GM18858 (cell line): ENCODE results near the gene TNIP1.

Experiments
- ATAC-seq: cut with Tn5 transposase; IDR thresholded peaks from one replicate; pipeline ENCODE4 v1.9.1; 2021; ENCODE audit not compliant: unreplicated experiment

Gene TNIP1

DNA sequence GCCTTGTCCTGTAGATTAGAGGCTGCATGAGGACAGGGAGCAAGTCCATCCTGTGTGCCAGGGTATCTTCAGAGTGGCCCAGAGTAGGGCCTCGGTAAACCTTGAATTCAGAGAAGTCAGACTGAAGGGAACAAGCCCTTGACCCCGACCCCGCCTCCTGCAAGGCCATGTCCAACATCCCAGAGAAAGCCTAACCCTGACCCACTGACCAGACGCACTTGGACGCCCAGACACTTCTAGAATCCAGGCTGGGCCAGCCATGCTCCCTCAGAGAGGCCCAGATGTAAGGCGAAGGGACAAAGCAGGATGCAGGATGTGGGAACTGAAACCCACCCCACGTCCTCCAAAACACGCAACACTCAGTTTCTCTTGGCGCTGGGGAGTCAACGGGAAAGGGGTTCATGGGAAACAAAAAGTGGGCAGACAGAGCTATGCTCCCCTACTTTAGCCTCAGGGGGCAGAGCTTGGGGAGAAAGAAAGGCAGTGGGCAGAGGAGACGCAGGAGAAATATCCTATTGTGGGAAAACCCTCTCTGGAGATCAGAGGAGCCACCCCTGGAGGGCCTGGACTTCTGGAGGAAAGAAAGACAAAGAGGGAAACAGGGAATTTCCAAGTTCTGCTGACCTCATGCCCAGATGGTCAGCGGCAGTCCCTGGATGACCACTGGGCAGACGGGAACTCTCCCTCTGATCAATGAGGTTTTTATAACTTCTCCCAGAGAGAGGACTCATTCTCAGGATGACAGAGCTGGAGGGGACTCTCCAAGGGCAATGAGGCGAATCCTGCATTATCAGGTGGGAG, 13.0 kb downstream of the TNIP1 start:
- ATAC-seq, result peak; percentile 16

DNA sequence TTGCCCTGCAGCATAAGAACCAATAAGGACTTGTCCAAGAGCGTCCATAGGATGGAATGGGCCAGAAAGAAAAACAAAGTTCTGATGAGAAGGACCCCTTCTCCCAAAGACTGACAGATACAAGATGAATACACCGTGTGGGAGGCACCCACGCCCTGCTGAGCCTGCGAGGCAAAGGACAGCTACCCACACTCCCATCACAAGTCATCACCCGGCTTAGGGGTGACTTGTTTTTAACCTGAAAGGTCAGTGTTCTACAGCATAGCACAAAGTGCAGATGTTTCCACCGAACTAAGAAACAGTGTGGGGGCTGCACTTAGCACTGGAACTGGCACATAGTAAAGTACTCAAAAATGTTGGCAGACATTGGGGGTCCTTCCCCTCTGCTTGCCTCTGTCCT, 13.9 kb downstream of the TNIP1 start:
- ATAC-seq, result no peak

DNA sequence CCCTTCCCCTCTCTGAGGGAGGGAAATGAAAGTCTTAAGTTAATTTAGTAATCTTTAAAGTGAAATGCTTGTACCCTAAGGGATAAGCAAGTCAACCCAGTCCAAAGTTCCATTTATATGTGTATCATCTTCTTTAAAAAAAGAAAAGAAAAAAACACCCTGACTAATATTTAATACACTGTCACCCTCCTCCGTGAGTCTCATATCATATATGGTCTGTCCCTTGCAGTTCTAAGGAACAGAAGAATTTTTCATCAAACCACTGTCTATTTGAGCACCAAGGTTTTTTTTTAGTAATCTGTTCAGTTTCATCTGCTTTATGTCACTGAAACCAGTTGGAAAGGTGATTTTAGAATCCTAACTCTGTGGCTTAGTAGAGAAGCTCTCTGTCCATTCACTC, 15.2 kb downstream of the TNIP1 start:
- no peak for ATAC-seq

DNA sequence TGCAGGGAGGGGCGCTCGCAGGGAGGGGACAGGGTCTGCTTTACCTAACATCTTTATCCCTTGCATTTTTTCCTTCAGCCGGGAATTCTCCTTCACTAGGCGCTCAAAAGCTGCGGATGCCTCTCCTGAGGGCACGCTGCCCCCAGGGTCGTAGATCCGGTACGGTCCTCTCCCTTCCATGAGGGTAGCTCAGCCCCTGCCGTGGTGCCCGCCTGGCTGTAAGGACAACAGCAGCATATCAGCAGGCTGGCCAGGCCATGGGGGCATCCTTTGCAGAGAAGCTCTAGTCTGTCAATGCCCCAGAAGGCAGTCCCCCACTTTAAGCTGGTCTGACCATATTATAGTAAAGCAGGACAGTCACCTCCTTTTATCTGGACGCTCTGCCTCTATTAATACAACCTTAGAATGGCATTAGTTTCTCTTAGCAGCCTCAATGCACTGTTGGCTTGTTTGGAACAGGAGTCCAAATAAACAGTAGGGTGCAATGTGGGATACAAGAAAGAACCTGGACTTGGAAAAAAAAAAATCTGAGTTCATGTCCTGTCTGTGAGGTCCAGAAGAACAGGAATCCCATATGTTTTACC, 15.8 kb downstream of the TNIP1 start:
- ATAC-seq, result no peak

DNA sequence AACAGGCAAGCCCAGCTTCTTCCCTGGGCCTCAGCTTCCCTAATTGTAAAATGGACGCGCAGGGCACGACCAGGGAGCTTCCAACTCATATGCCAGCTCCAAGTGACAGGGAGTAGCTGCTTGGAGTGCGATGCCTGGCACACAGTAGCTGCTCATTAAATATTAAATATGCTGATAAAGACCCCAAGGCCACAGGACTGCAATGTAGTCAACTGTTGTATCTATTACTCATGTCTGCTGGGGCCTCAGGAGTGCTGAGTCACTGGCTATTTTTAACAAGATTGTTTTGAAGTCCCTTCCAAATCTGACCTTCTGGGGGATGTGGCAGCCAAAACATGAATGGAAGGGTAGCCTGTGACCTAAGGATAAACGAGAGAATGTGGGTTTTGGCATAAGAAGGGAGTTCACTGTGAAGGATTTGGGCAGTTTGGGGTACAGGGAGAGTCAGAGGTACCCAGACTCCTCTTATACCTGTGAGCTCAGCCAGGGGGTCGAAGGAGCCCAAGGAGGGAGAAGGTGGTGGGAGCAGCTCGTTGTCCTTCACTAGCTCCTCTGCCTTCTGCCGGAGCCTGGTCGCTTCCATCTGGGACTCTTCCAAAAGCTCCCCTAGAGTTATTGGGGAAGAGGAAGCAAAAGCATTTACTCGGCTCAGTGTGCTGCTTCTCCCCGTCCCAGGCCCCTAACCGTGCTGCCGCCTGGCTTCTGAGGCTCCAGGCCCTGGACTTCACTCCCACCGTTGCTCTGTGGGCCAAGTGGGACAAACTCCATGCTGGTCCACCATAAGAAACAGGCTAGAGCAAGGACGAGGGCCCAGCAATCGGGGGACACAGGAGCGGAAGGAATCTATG, 17.5 kb downstream of the TNIP1 start:
- no peak for ATAC-seq

DNA sequence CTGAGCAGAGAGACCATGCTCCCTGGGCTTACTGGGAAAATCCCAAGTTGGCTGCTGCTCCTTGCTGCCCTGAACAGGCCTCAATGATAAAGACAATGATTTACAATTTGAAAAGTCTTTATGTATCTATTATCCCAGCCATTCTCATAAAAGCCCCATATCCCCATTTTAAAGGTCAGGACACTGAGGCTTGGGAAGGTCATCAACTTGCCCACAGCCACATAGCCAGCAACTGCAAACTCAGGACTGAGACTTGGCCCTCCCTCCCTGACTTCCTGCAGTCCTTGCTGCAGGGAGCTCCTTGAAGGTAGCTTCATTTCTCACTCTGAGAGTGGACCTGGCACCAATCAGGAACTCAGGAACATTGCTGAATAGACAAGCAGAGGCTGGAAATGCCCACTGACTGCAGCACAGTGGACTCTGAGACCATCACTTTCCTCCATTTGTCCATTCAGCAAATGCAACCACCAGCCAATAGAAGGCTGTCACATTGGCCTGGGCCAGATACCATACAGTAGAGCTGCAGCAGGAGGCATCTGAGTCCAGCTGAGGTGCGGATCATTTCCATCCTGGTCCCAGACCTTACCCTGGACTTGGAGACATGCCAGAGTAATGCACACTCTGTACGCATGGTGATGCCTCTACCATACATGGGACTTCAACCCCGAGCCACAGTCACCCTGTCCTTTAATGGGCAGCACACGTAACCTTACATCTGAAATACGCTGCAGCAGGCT, 18.3 kb downstream of the TNIP1 start:
- no peak for ATAC-seq

DNA sequence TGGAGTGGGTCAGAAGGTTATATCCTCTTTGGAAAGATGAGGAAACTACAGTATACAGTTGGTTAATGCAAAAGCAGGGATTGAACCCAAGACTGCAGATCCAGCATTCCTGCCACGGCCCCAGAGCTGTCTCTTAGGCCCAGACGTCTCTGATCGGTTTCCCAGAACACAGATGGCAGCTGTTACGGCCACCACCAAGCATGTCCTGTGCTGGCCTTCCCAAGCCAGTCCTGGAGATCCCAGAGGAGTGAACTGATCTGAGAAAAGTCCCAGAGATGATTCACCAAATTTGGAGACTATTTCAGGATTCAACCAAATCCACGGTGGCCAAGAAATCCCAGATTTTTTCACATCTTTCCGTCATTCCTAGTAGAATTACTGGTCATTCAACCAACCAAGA, 20.1 kb downstream of the TNIP1 start:
- no peak for ATAC-seq

DNA sequence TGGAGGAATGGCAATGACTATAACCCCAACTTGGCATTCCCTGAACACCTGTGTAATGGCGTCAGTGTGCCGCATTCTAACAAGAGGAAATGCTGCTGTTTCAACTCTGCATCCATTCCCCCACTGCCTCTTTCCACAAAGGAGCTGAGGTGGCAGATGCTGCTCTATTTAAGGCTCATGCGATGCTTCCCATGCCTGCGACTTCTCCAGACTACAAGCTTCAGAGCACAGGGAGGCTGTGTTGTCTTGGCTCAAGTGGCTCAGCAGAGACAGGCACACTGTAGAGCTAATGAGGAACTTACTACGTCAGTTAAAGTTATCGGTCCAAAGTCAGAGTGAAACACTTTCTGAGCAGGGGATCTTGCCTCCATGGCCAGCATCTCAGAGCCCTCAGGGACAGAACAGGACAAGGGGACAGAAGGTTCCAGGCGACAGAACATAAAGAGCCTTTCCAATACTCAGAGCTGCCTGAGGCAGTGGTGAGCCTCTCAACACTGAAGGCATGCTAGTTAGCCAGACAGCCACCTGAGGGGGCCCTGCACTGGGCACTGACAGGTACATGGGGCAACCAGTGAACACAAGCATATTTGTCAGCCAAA, 21.8 kb downstream of the TNIP1 start:
- ATAC-seq, result no peak

DNA sequence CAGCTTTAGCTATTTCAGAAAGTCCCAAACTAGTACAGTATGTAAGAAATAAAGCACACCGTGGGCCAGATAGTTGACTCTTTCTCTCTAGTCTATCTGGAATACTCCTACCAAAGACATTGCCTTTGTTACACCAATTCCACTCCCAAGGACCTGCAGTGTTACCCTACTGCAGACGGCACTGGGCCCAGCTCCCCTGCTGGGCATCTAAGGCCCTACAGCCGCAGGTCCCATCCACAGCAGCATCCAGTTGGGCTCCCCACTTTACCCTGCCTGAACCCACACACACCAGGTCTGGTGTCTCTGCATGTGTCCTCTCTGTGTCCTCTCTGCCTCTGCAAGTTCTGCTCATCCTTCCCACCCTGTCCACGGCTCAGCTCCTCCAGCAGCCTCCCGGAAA, 22.5 kb downstream of the TNIP1 start:
- ATAC-seq, result no peak

DNA sequence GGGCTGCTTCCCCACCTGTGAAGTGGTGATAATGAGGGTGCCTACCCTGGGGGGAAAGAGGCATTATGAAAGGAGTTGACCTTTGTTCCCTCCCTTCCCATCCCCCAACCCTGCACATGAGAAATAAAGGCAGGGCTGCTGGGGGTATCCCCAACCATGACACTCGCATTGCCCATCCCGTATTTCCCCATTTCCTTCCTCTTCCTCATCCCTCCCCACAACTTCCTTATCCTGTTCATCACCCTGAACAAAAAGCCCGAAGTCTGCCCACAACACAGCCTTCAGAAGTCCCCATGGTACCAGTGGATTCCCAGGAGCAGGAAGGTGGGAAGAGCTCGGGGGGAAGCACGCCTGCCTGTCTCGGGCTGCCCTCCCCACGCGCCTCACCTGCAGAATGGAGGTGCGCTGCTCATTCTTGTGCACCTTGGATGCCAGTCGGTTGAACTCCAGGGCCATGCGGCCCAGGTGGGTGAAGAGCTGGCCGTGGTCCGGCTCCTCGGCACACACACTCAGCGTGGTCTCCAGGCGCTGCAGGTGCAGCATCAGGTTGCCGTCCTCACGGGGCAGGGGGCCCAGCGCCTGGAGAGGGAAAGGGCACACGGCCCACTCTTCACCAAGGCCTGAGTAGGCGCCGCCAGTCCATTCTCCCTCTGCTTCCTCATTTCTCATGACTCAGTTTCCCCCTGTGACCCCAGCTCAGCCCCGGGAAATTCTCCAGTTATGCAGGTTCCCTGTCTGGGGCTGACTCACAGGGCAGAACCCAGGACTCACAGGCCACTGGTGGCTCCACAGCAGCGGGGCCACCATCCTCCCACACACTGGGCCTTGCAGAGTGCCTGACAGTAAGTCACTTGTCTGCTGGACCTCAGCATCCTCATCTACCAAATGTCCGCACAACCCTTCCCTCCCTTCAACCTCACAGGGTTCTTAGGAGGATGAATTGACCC, 24.2 kb downstream of the TNIP1 start:
- no peak for ATAC-seq

DNA sequence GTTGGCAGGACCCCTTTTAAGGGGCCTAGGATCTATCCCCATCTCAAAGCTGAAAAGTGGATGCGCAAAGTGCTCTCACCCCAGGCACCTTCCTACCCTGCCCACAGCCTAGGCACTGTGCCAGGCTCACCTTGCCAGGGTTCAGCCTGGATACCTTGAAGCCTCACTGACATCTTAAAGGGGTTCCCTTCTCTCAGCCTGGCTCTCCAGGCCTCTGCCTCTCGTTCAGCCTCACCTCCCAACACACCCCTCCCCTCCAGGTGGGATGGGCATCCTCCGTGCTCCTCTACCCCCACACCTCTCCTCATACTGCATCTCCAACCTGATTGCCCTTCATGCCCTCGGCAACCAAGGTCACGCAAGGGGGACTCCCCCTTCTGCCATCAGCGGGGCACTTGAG, 25.5 kb downstream of the TNIP1 start:
- no peak for ATAC-seq

DNA sequence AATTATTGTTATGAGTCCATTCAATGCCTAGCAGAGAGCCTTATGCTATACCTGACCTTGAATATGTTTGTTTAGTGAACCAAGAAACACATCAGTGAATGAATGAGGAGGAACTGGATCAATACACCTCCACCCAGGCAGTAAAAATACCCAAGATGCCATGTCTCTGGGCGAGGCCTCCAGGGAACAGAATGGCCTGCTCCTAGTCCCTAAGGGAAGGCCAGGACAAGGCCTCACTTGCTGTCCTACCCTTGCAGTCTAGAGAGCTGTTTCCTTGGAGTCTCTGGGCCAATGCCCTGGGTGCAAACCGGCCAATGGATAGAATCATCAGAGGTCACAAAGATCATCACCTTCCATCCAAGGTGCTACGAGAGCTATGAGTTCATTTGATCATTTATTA, 26.1 kb downstream of the TNIP1 start:
- ATAC-seq, result no peak

DNA sequence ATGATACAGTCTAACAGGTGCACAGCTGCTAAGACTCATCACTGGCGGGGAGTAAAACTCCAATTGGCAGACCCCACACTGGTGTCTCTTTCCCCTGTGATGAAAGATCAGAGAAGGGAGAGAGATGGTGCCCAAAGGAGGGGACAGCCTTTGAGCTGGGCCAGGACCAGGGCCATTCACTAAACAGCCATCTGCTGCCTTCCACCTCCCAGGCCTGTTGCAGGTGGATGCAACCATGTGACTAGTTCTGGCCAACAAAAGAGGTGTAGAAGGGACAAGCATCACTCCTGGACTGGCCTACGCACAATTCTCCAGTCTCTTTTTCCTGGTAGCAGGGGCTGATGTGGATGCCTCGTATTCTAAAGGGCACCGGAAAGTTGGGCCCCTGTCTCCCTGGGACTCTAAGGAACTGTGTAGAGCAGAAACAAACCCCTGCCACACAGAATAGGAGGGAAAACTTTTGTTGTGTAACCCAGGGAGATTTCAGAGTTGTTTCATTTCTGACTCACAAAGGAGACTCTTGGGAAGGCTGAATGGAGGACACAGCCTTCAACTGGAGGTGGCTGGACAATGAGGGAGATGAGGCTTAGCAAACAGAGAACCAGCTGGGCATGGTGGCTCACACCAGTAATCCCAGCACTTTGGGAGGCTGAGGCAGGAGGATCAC, 26.9 kb downstream of the TNIP1 start:
- ATAC-seq, result no peak

DNA sequence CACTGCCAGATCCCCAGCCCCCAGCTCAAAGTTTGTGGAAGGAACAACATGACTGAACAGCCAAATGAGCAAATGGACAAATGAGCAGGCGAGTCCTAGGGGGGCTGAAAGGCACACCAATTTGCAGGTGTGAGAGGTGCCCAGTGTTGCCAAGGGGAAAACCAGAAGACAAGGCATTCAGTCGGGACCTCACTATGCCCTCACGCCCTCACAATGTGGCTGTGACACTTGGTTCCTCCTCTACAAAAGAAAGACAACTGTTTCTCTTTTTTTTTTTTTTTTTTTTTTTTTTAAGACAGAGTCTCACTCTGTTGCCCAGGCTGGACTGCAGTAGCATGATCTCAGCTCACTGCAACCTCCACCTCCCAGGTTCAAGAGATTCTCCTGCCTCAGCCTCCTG, 28.0 kb downstream of the TNIP1 start:
- ATAC-seq, result no peak

DNA sequence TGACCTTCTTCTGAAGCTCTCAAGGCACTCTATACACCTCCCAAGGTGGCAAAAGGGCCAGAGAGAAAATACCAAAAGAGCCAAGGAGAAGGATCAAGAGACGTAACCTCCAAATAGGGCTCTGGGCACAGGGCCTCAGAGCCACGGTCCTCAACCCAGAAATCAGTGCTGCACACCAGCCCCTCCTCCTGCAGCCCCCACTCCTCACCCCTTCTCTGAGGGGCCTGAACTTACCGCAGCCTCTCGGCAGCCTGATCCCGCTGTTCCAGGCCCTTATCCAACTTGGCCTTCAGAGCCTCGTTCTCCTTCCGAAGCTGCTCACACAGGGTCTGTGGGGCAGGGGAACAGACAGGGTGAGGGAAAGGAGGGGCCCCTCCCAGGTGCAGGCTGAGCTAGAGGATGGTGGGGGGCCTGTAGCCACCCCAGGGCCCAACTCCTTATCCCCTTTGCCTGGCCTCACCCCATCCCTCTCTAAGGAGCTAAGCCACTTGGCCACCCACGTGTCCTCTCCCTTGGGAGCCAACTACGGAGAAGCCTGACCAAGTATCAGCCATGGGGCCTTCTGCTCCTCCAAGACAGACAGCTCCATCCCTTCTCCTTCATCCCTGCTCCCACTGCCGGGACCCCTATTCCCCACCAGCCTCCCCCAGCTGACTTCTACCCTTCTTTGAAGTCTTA, 28.8 kb downstream of the TNIP1 start:
- no peak for ATAC-seq

DNA sequence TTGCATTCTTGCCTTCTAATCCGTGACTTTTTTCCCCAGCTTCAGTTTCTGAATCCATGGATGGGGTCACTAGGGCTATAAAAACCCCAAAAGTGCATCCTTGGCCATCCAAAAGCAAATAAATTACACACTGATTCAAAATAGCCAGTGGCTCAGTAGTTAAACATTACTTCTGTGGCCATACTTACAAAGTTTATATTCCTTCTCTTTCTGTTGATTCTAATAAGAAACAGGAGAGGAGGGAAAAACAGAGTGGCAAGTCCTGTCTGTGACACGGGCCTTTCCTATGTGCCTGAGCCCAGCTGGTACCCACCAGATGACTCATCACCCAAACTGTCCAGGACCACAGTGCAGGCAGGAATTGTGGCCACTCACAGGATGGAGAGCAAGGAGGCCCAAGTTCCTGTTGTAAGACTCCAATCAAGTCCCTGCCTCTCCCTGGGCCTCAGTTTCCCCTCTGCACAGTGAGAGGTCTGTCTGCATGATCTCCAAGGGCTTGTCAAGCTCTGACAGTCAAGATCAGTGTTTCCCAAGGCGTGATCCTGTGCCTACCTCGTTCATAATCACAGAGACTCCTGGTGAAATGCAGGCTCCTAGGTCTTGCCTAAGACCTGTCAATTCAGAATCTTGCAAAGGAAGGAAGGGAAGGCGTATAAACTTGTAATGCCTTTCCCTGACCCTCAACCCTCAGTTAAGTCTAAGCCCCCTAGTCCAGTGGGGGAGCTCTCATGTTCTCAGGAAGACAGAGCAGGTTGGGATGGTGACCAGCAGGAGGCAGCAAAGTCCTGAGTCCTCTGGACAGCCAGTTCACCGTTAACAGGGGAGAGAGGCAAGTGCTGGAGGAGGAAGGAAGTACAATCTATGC, 29.5 kb downstream of the TNIP1 start:
- peak; percentile 82 for ATAC-seq

DNA sequence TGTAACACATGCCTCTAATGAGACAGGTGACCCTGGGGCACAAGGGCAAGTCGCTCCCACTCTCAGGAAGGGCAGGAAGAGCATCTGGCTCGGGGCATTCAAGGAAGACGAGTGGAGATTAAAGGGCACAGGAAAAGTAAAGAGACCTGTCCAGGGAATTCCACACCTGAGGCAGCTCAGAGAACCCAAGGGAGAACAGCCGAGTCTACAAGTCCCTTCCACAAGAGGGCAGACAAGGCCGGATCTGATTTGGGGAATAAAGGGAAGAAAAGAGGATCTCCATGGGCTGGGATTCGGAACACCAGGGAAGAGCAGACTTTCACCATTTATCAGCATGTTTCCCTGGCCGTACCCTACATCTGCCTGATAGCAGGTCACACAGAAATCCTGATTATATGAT, 32.3 kb downstream of the TNIP1 start:
- ATAC-seq, result no peak
